Immature natural killer cell (primary cell): Measurements from ENCODE around the gene FRMPD4. TPM values are rescaled to one million over a fixed set of nuclear protein-coding genes. Genes with fewer than 3 reads are reported as not detected.
"Not testable (repeated sequence)": the region's sequence is repeated elsewhere in the genome, so short reads cannot be mapped to it uniquely, and the experiment has no call there.

Source experiments
- DNase-seq, 3 donors: peaks; one replicate each; pipeline ENCODE4 v3.0.0; 2022; ENCODE audit warnings: mixed read lengths in 1 of 3
- H3K27ac Mint-ChIP-seq, 6 donors: one replicate each; pipeline ENCODE4 v1.8.0; 2020; ENCODE audit warnings: mixed read lengths in 6 of 6, mild to moderate bottlenecking in 5 of 6, inconsistent platforms in 4 of 6, moderate library complexity in 3 of 6
- H3K27me3 Mint-ChIP-seq, 3 donors: one replicate each; pipeline ENCODE4 v1.8.0; 2020 to 2021; ENCODE audit warnings: low read depth in 3 of 3, mild to moderate bottlenecking in 3 of 3, mixed read lengths in 3 of 3, moderate library complexity in 3 of 3, inconsistent platforms in 1 of 3
- H3K36me3 Mint-ChIP-seq, 3 donors: one replicate each; pipeline ENCODE4 v1.8.0; 2020; ENCODE audit warnings: mixed read lengths in 3 of 3, inconsistent platforms in 2 of 3, mild to moderate bottlenecking in 2 of 3
- H3K4me1 Mint-ChIP-seq, 2 donors: one replicate each; pipeline ENCODE4 v1.8.0; 2020; ENCODE audit warnings: inconsistent platforms in 2 of 2, mild to moderate bottlenecking in 2 of 2, mixed read lengths in 2 of 2, moderate library complexity in 1 of 2
- H3K4me3 Mint-ChIP-seq, 5 donors: one replicate each; pipeline ENCODE4 v1.8.0; 2020; ENCODE audit warnings: mild to moderate bottlenecking in 5 of 5, mixed read lengths in 5 of 5, inconsistent platforms in 3 of 5, moderate library complexity in 3 of 5
- H3K9me3 Mint-ChIP-seq, 6 donors: one replicate each; pipeline ENCODE4 v1.8.0; 2020; ENCODE audit warnings: mild to moderate bottlenecking in 6 of 6, mixed read lengths in 6 of 6, inconsistent platforms in 4 of 6, moderate library complexity in 3 of 6
- polyA plus RNA-seq, 3 donors: library from polyadenylated mRNA; unstranded; fragments of 300-500 nt; fragmentation: Illumina TruSeq; gene quantifications; one replicate each; pipeline ENCODE4 v1.2.3, GENCODE V29; 2021

FRMPD4 gene
- polyA plus RNA-seq, 3 donors from 2014 or later: not detected

GRCh38 chrX:12505127-12505526 lies 366.9 kb downstream of the FRMPD4 start:
- H3K4me1 Mint-ChIP-seq: no peaks in the 10 kb centered on the region
- H3K27ac Mint-ChIP-seq: no peak overlapping the region
- H3K27me3 Mint-ChIP-seq: no peaks in the 10 kb centered on the region
- peaks cover 0 to 2% (median 0%) of the 10 kb centered on the region in 6 donors for H3K9me3 Mint-ChIP-seq
- H3K36me3 Mint-ChIP-seq: no peaks in the 10 kb centered on the region
- H3K4me3 Mint-ChIP-seq: no peak overlapping the region
- no peak for DNase-seq

GRCh38 chrX:12515384-12515783 lies 377.1 kb downstream of the FRMPD4 start:
- not testable (repeated sequence) for H3K4me3 Mint-ChIP-seq, DNase-seq, H3K36me3 Mint-ChIP-seq, H3K27me3 Mint-ChIP-seq, H3K9me3 Mint-ChIP-seq, H3K27ac Mint-ChIP-seq, H3K4me1 Mint-ChIP-seq

DNA sequence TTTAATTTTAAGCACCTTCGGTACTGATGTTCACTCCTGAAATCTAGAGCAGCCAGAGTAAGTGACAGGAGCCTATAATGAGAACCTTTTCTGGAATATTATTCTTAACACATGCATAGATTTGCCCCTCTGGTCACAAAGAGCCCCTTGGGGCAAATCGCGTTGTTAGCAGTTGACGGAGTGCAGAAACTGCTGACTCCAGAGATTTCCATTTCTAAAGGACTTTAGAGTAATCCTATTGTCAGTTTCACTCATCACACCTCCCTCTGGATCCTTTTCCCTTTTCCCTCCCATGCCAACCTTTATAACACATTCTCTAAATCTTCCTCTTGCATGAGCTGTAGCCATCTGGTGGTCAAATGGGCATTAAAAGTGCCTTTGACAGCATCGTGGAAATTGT lies 388.0 kb downstream of the FRMPD4 start:
- Mint-ChIP-seq H3K27ac (no peak overlapping the region), H3K36me3 (peaks cover 0 to 3% (median 0%) of the 10 kb centered on the region in 3 donors), H3K4me1 (no peaks in the 10 kb centered on the region), H3K4me3 (no peak overlapping the region), H3K9me3 (peaks cover 0 to 4% (median 0%) of the 10 kb centered on the region in 6 donors), H3K27me3 (peaks cover 0 to 5% (median 4%) of the 10 kb centered on the region in 3 donors)
- DNase-seq: no peak

DNA sequence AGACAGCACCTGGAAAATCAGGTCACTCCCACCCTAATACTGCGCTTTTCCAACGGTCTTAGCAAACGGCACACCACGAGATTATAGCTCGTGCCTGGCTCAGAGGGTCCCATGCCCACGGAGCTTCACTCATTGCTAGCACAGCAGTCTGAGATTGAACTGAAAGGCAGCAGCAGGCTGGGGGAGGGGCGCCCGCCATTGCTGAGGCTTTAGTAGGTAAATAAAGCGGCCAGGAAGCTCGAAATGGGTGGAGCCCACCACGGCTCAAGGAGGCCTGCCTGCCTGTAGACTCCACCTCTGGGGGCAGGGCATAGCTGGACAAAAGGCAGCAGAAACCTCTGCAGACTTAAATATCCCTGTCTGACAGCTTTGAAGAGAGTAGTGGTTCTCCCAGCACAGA lies 399.8 kb downstream of the FRMPD4 start:
- not testable (repeated sequence) for H3K4me1 Mint-ChIP-seq, H3K27me3 Mint-ChIP-seq, H3K27ac Mint-ChIP-seq, DNase-seq, H3K4me3 Mint-ChIP-seq, H3K9me3 Mint-ChIP-seq, H3K36me3 Mint-ChIP-seq

- H3K4me1 Mint-ChIP-seq, H3K4me3 Mint-ChIP-seq, H3K9me3 Mint-ChIP-seq, H3K36me3 Mint-ChIP-seq, H3K27me3 Mint-ChIP-seq, H3K27ac Mint-ChIP-seq, DNase-seq: not testable (repeated sequence)
Measured at GRCh38 chrX:12542251-12542650, 404.0 kb downstream of the FRMPD4 start.

GRCh38 chrX:12548341-12548740 lies 410.1 kb downstream of the FRMPD4 start:
- Mint-ChIP-seq H3K27me3 (peaks cover 0 to under 1% (median 0%) of the 10 kb centered on the region in 3 donors), H3K4me1 (no peaks in the 10 kb centered on the region), H3K27ac (no peak overlapping the region), H3K9me3 (peaks cover 0 to 2% (median 0%) of the 10 kb centered on the region in 6 donors), H3K4me3 (no peak overlapping the region), H3K36me3 (no peaks in the 10 kb centered on the region)
- DNase-seq: no peak

- H3K4me1 Mint-ChIP-seq: no peaks in the 10 kb centered on the region
- DNase-seq: no peak
- no peak overlapping the region for H3K4me3 Mint-ChIP-seq
- no peaks in the 10 kb centered on the region for H3K27me3 Mint-ChIP-seq
- no peaks in the 10 kb centered on the region for H3K36me3 Mint-ChIP-seq
- no peak overlapping the region for H3K27ac Mint-ChIP-seq
- peaks cover 0 to 2% (median 0%) of the 10 kb centered on the region in 6 donors for H3K9me3 Mint-ChIP-seq
Measured at GRCh38 chrX:12548746-12549145, 410.5 kb downstream of the FRMPD4 start.

GRCh38 chrX:12554206-12554605 lies 415.9 kb downstream of the FRMPD4 start:
- Mint-ChIP-seq H3K27me3 (peaks cover 0 to 2% (median 0%) of the 10 kb centered on the region in 3 donors), H3K36me3 (no peaks in the 10 kb centered on the region), H3K4me1 (no peaks in the 10 kb centered on the region)

DNA sequence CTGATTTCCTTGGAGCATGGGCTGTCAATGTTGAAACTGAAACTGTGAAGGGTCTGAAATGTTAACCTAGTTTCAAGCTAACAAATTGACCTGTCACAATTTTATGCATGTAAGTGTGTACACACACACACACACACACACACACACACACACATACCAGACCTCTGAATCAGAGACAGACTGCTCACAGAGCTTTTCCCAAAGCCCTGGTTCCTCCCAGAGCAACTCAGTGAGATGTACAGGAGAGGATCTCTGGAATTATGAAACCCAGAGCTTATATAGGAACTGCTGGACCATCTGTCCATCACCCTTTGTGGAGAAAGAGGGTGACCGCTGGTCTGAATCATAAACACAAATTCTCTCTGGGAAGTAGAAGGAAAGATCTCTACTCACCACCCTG lies 424.8 kb downstream of the FRMPD4 start:
- H3K36me3 Mint-ChIP-seq: no peaks in the 10 kb centered on the region
- H3K27ac Mint-ChIP-seq: no peak overlapping the region
- H3K9me3 Mint-ChIP-seq: peaks cover 0 to 2% (median 0%) of the 10 kb centered on the region in 6 donors
- no peak overlapping the region for H3K4me3 Mint-ChIP-seq
- peaks cover 0 to 4% (median 2%) of the 10 kb centered on the region in 3 donors for H3K27me3 Mint-ChIP-seq
- no peak for DNase-seq
- no peaks in the 10 kb centered on the region for H3K4me1 Mint-ChIP-seq

More at GRCh38 chrX:12554206-12554605, 415.9 kb downstream of the FRMPD4 start:
- H3K9me3 Mint-ChIP-seq: no peaks in the 10 kb centered on the region
- H3K27ac Mint-ChIP-seq: no peak overlapping the region
- no peak overlapping the region for H3K4me3 Mint-ChIP-seq
- DNase-seq: no peak

GRCh38 chrX:12564221-12564620 lies 425.9 kb downstream of the FRMPD4 start:
- DNase-seq: no peak
- Mint-ChIP-seq H3K4me3 (no peak overlapping the region), H3K9me3 (peaks cover 0 to 2% (median 0%) of the 10 kb centered on the region in 6 donors), H3K4me1 (no peaks in the 10 kb centered on the region), H3K36me3 (no peaks in the 10 kb centered on the region), H3K27ac (no peak overlapping the region), H3K27me3 (peaks cover 0 to 2% (median 1%) of the 10 kb centered on the region in 3 donors)

GRCh38 chrX:12567857-12568256 lies 429.6 kb downstream of the FRMPD4 start:
- no peaks in the 10 kb centered on the region for H3K36me3 Mint-ChIP-seq
- no peak overlapping the region for H3K4me3 Mint-ChIP-seq
- H3K9me3 Mint-ChIP-seq: peaks cover 0 to 2% (median 0%) of the 10 kb centered on the region in 6 donors
- H3K27me3 Mint-ChIP-seq: peaks cover 0 to 4% (median 1%) of the 10 kb centered on the region in 3 donors
- DNase-seq: no peak
- no peak overlapping the region for H3K27ac Mint-ChIP-seq
- no peaks in the 10 kb centered on the region for H3K4me1 Mint-ChIP-seq

DNA sequence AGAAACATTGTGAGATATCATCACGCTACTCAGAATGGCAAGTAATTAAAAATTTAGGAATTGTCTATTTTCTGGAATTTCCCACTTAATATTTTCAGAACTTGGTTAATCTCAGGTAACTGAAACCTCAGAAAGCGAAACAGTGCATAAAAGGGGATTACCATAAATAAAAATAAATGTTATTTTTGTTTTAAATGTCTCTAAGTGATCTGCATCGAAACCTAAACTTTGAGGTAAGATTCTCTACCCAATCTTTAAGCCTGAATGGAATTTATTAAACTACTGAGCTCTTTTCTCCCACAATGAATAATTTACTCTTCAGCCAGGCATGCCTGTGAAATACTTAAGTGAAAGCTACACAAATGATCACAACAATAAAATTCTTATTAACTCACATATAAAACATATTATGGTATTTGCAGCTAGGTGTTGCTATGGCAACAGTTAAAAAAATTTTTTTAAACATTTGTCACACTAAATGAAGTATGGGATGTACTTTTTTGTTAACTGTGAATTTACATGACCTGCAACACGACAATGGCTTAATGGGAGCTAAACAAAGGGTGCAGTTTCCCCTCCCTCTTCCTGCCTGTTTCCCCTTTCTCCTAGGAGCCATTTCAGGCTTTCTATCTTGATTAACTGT lies 432.7 kb downstream of the FRMPD4 start:
- Mint-ChIP-seq H3K27ac (no peak overlapping the region), H3K36me3 (no peaks in the 10 kb centered on the region), H3K4me1 (no peaks in the 10 kb centered on the region), H3K27me3 (peaks cover 0 to 10% (median 0%) of the 10 kb centered on the region in 3 donors), H3K9me3 (peaks cover 0 to under 1% (median 0%) of the 10 kb centered on the region in 6 donors), H3K4me3 (no peak overlapping the region)
- no peak for DNase-seq

DNA sequence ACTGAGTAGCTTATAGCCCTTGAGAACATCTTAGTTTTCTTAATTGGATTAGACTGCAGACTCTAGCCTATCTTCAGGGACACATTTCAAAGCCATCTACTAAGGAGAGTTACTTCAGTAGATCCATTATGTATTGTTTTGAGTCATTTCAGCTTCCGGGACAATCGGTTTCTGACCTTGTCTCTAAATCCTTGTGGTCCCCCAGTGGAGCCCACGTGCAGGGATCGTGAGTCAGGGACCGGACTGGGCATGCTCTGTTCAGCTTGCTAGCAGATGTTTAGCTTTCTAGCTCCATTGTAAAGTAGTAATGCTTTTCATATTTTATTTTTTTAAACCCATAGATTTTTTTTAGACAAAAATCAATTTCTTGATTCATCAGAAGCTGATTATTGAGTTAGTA lies 441.0 kb downstream of the FRMPD4 start:
- peaks cover 0 to 2% (median 0%) of the 10 kb centered on the region in 6 donors for H3K9me3 Mint-ChIP-seq
- H3K4me1 Mint-ChIP-seq: no peaks in the 10 kb centered on the region
- no peak for DNase-seq
- H3K27me3 Mint-ChIP-seq: peaks cover 0 to 9% (median 4%) of the 10 kb centered on the region in 3 donors
- H3K36me3 Mint-ChIP-seq: no peaks in the 10 kb centered on the region
- no peak overlapping the region for H3K4me3 Mint-ChIP-seq
- no peak overlapping the region for H3K27ac Mint-ChIP-seq

DNA sequence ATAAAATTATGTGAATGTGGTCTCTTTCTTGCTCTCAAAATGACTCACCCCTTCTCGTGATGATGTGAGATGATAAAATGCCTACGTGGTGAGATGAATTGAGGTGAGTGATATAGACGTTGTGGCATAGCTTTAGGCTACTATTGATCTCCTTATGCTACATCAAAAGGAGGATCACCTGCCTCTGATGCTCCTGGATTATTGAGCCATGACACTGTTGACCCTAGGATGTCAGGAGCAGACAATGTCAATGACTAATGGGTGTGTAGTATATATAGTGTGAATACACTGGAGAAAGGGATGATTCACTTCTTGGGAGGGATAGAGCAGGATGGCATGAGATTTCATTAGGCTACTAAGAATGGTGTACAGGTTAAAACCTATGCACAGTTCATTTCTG lies 442.3 kb downstream of the FRMPD4 start:
- Mint-ChIP-seq H3K36me3 (no peaks in the 10 kb centered on the region), H3K4me3 (no peak overlapping the region), H3K9me3 (peaks cover 0 to 2% (median 0%) of the 10 kb centered on the region in 6 donors)

GRCh38 chrX:12581546-12581945 lies 443.3 kb downstream of the FRMPD4 start:
- H3K4me1 Mint-ChIP-seq: no peaks in the 10 kb centered on the region
- no peak overlapping the region for H3K4me3 Mint-ChIP-seq
- no peaks in the 10 kb centered on the region for H3K36me3 Mint-ChIP-seq
- no peak overlapping the region for H3K27ac Mint-ChIP-seq
- peaks cover 0 to 6% (median 4%) of the 10 kb centered on the region in 3 donors for H3K27me3 Mint-ChIP-seq
- DNase-seq: no peak
- no peaks in the 10 kb centered on the region for H3K9me3 Mint-ChIP-seq

More for the DNA sequence above, 442.3 kb downstream of the FRMPD4 start:
- Mint-ChIP-seq H3K27me3 (peaks cover 0 to 4% (median 4%) of the 10 kb centered on the region in 3 donors), H3K4me1 (no peaks in the 10 kb centered on the region), H3K27ac (no peak overlapping the region)
- DNase-seq: no peak
